Transverse colon (tissue), 3 donors: ENCODE results near the gene SMPD4.
"Not testable (repeated sequence)": the region's sequence is repeated elsewhere in the genome, so short reads cannot be mapped to it uniquely, and the experiment has no call there.

Source experiments
- CTCF ChIP-seq, 5 experiments: fragments of 200-600 bp in 3 of 5; fragments of 450-650 bp in 2 of 5; sonication (generic) in 3 of 5; IDR thresholded peaks; 1 replicate in 2 of 5; 2 replicates in 3 of 5; pipeline ENCODE4 v1.5.1; 2016 to 2017; ENCODE audit warnings: antibody characterized with exemption in 5 of 5, inconsistent platforms in 3 of 5, mild to moderate bottlenecking in 2 of 5, moderate library complexity in 1 of 5
- POLR2A ChIP-seq: fragments of 450-650 bp; IDR thresholded peaks from one replicate; pipeline ENCODE4 v1.6.1; 2016; ENCODE audit warnings: antibody characterized with exemption, mild to moderate bottlenecking, moderate library complexity

GRCh38 chr2:130148515-130148914 lies 32.9 kb downstream of the SMPD4 start:
- TF ChIP-seq CTCF (IDR thresholded peaks at IDR 0.05); POLR2A: not testable (repeated sequence)
